ELR (cell line): ENCODE measurements around the gene EDNRA.
A peak's percentile ranks its signal among the peaks of the same experiment; 100 is the strongest.

Experiments
- DNase-seq: peaks from one replicate; pipeline ENCODE4 v3.0.0-alpha.2; 2015; ENCODE audit warnings: low read depth

EDNRA gene

GRCh38 chr4:147498031-147498660 lies 17.2 kb downstream of the EDNRA start:
- peak; percentile 80 for DNase-seq

DNA sequence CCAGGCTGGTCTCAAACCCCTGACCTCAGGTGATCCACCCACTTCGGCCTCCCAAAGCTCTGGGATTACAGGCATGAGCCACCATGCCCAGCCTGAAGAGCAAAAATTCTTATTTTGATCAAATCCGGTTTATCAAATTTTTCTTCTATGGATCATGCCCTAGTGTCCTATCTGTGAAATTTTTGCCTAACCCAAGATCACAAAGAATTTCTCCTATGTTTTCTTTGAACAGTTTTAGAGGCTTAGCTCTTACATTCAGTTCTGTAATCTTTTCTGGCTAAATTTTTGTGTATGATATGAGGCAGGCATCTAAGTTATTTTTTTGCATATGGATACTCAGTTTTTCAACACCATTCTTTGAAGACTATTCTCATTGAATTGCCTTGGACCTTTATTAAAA lies 27.4 kb downstream of the EDNRA start:
- DNase-seq: no peak

DNA sequence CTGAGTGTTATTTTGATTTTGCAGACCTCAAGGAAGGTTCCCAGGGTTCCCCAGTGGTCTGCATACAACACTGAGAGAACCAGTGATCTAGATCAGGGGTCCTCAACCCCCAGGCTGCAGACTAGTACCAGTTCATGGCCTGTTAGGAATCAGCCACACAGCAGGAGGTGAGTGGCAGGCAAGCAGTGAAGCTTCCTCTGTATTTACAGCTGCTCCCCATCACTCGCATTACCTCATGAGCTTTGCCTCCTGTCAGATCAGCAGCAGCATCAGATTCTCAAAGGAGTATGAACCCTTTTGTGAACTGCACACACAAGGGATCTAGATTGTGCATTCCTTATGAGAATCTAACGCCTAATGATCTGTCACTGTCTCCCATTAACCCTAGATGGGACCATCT lies 28.5 kb downstream of the EDNRA start:
- DNase-seq: no peak

DNA sequence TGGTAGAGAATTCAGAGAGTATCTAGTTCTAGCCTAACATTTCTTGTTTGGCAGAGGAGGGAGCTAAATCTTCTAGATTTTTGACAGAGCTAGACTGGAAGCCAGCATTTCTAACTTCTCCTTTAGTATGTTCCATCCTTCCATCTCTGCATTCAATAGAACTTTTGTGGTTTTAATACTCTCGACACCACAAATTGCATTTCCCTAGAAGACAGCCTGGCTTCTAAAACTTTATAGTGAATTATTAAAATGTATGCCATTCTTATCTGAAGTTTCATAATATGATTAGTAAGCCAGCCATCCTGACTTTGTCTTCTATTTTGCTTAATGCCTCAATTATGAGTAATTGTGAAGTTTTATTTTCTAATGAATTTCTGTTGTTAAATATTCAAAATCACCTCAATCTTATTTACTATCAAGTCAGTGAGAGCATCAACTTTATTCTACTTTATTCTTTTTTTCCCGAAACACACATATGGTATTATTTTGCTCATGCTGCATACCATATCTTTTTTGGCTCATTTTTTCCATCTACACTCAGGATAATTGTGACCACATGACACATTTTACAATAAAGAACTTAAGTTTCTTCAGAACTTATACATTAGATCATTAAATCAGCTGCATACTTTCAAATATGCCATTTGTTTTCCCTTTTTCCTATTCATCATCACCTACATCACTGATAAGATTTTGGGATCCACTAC lies 30.2 kb downstream of the EDNRA start:
- DNase-seq: no peak

DNA sequence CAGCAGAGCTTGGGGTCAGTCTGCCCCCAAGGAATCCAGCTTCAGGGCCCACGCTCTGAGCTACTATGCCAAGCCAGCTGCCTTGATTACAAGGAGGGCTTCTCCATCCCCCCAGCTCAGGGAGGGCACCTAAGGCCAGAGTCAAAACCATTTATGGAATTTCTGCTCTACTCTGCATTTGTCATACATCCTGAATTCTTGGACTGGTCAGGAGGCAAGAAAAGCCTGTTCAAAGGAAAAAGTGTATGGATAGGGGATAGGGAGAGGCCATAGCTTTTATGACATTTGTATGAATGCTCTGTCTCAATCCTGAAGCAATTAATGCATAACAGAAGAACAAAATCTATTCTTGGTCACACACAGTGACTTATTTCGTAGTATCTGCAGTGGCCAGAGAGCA lies 32.2 kb downstream of the EDNRA start:
- no peak for DNase-seq

- no peak for DNase-seq
Observed at GRCh38 chr4:147513952-147514351, 33.1 kb downstream of the EDNRA start.

- DNase-seq: no peak
Observed at GRCh38 chr4:147515220-147515936, 34.5 kb downstream of the EDNRA start.

DNA sequence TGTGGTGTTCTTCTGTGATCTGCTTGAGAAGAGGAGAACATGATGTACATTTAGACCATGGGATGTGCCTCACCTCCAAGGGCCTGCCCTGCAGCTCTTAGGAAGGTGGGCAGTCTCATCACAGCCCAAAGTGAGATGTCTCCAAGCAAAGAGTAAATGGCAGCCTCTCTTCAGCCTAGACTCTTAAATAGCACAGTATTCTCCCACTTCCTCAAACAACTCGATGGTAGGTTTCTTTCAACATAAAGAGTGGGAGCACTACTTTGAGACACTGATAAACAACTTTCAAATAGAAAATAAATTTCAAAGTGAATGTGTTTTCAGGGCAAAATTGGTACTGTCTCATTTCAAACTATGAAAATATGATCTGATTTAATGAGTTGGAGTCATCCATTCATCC lies 35.2 kb downstream of the EDNRA start:
- no peak for DNase-seq

- DNase-seq: no peak
Observed at GRCh38 chr4:147518086-147518485, 37.2 kb downstream of the EDNRA start.

DNA sequence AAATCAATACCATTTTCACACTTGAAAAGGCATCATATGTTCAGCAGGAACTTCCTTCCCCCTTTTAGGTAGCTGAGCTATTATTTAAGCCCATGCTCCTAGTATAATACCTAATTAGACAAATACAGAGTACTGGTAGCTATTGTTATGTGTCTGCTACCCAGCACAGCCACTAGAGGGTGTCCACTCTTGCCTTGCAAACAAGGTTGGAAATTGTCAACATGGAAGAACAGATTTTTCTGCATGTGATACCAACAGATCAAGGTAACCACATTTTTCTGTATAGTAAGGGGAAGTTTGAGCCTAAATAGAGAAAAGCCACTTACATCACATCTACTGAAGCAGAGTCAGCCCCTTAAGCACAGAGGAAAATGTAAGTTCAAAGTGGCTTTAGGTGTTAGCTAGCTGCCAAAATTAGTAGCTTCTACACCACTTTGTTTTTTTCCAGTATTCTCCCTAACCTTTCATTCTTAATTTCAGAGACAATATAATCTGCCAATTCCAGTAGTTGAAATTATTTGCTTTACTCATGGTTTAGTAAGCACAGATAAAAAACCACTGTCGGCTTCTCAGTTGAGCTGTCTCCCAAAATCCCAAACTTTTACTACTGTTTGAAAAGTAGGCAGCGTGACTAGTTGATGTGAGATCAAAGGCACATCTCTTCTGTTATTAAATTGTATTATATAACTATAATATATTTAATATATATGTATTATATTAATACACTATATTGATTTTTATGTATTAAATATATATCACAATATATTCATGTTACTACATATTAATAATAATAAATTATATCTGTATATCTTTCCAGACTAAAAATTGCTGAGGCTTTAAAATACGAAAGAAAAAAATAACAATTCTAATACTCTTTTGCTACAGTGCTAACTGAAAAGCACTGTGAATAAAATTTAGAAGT lies 38.2 kb downstream of the EDNRA start:
- DNase-seq: peak; percentile 80

- no peak for DNase-seq
Observed at GRCh38 chr4:147524601-147525000, 43.7 kb downstream of the EDNRA start.

DNA sequence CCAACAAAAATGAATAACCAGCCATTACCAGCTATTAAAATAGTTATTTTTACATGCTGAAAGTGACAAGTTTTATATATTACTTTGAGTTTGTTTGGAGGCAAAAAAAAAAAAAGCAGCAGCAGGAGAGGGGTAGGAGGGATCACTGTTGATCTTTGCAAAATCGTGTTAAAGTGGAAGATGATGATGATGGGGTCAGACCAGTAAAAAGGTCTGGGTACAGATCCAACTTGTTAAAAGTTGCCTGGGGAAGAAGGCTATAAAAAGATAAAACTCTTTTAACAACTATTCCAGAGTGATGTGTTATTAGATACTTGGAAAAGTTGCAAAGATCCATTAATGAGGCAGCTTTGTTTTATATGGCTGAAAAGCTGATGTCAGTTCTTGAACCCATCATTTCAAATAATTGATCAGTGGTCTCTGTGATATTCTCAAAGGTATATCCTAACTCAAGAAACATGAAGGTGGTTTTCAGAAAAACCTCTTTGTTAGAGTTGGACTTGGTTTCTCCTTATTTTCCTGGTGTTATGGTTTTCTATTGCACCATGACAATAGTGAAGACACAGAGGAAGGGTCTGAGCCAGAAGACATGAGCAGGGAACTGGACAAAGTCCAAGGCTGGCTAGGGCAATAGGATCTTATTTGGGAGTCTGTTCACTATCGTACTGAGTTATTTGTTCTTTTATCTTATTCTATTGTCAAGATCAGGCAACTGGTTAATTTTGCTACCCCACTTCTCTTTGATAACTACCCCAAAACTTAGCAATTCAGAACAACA lies 44.8 kb downstream of the EDNRA start:
- DNase-seq: no peak

GRCh38 chr4:147526272-147526654 lies 45.4 kb downstream of the EDNRA start:
- DNase-seq: no peak

GRCh38 chr4:147528054-147528453 lies 47.2 kb downstream of the EDNRA start:
- DNase-seq: no peak

DNA sequence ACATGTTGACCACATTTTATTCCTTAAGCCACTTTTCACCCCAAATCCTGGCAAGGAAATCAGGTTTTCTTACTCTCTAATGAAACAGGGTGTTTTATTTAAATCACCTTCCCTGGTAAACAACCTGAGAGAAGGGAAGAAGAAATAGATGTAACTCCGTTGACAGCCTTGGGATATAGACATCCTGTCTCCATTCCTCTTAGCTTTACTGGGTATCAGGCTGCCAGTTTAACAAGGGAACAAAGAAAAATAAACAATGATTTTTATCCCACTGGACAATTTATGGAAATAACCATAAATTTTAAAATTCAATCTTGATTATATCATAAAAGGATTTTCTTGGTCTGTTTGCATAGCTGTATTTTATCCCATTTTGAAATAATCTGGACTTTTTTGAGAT lies 49.2 kb downstream of the EDNRA start:
- DNase-seq: no peak

DNA sequence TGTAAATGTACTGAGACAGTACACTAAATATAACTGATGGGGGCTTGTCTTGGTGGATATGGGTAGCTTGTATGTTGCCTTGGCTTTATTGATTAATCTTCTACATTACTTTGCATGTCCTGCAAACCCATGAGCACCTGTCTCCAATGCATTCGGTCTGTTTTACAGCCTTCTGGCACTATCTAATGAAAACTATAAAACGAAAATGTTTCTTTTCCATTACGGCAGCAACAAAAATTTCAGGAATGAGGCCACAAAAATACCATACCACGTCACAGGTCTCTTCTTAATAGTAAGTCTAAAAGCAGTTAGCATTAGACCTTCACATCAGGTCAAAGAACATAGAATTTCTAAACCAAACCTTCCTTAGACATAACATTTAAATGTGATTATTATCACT lies 49.8 kb downstream of the EDNRA start:
- peak; percentile 19 for DNase-seq

GRCh38 chr4:147532896-147533295 lies 52.0 kb downstream of the EDNRA start:
- DNase-seq: no peak

DNA sequence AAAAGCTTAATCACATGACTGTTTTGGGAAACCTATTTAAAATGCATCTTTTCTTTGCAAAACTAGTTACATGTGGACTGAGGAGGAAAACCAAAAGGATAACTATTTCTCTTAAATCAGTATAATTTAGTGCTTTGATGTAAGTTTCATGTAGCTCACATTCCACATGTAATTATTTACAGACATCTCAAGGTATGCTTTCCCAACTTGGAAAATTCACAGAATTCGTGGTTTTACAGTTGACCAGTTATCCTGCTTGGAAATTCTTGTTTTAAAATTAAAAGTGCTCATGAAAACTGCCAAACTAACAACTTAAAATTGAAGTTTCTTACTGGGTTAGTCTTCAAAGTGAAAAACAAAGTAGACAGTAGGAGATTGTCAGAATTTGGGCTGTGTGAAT lies 52.4 kb downstream of the EDNRA start:
- no peak for DNase-seq

DNA sequence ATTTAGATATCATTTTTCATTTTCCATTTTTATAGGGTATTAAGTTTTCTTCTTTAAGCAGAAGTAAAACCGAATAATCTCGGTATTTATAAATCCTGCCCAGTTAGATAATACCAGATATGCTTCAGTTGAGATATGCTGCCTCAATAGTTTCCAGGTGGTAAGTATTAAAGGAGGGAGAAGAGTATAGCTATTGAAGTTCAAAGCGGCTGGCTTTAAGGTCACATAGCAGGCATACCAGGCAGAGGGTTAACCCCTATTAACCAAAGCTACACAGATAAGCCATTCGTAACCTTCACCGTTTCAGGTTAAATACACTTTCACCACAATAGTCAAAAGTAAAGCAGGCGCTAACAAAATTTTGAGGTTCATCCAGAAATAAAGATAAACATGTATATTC lies 54.2 kb downstream of the EDNRA start:
- no peak for DNase-seq

DNA sequence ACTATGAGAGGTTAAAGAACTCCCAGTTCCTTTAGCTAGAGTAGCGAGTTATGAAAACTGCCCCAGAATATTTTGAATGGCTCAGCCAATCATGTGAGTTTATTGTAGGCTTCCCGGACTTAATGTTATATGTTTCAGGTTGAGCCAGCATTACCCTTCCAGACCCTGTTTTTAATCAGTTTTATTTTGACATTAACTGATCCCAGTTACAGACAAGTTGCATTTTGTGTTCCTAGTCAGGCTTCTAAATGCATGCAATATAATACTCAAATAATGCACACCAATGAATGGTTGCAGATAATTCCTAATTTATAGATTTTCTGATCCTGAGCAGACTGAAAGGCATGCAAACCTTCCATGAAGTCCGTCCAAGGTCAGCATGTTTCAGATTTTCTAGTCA lies 57.8 kb downstream of the EDNRA start:
- DNase-seq: no peak

- no peak for DNase-seq
Observed at GRCh38 chr4:147539959-147540358, 59.1 kb downstream of the EDNRA start.
